Hepatic stellate cell (primary cell): ENCODE data around the gene EYA4.
"Not testable (repeated sequence)": the region's sequence is repeated elsewhere in the genome, so short reads cannot be mapped to it uniquely, and the experiment has no call there.

Experiments
- DNase-seq: peaks from one replicate; pipeline ENCODE4 v3.0.0; 2011; ENCODE audit warnings: low spot score

The EYA4 gene

GRCh38 chr6:133528566-133528965 lies 287.4 kb downstream of the EYA4 start:
- DNase-seq, result no peak

GRCh38 chr6:133532908-133533307 lies 291.8 kb downstream of the EYA4 start:
- DNase-seq, result no peak

GRCh38 chr6:133539502-133540259 lies 298.5 kb downstream of the EYA4 start:
- DNase-seq, result no peak

- DNase-seq, result no peak
Observed at GRCh38 chr6:133540361-133540760, 299.2 kb downstream of the EYA4 start.

- no peak for DNase-seq
Observed at GRCh38 chr6:133541040-133541439, 299.9 kb downstream of the EYA4 start.

GRCh38 chr6:133542056-133542821 lies 301.1 kb downstream of the EYA4 start:
- no peak for DNase-seq

GRCh38 chr6:133544419-133544818 lies 303.3 kb downstream of the EYA4 start:
- DNase-seq, result no peak

GRCh38 chr6:133546098-133546497 lies 304.9 kb downstream of the EYA4 start:
- no peak for DNase-seq

- DNase-seq, result no peak
Observed at GRCh38 chr6:133547136-133547535, 306.0 kb downstream of the EYA4 start.

GRCh38 chr6:133548423-133549159 lies 307.4 kb downstream of the EYA4 start:
- peak; percentile 32 for DNase-seq

GRCh38 chr6:133549371-133549801 lies 308.2 kb downstream of the EYA4 start:
- no peak for DNase-seq

- DNase-seq, result no peak
Observed at GRCh38 chr6:133550026-133550425, 308.9 kb downstream of the EYA4 start.

GRCh38 chr6:133551436-133551835 lies 310.3 kb downstream of the EYA4 start:
- no peak for DNase-seq

GRCh38 chr6:133551847-133552341 lies 310.7 kb downstream of the EYA4 start:
- peak; percentile 67 for DNase-seq

- DNase-seq, result peak; percentile 19
Observed at GRCh38 chr6:133553652-133554051, 312.5 kb downstream of the EYA4 start.

GRCh38 chr6:133554121-133554520 lies 313.0 kb downstream of the EYA4 start:
- not testable (repeated sequence) for DNase-seq

GRCh38 chr6:133555685-133556084 lies 314.5 kb downstream of the EYA4 start:
- DNase-seq, result no peak

- no peak for DNase-seq
Observed at GRCh38 chr6:133559926-133560325, 318.8 kb downstream of the EYA4 start.

GRCh38 chr6:133567636-133568035 lies 326.5 kb downstream of the EYA4 start:
- peak; percentile 22 for DNase-seq

GRCh38 chr6:133568970-133569889 lies 328.1 kb downstream of the EYA4 start:
- peak; percentile 73 for DNase-seq

GRCh38 chr6:133571681-133572080 lies 330.5 kb downstream of the EYA4 start:
- no peak for DNase-seq
